Measurements from ENCODE around the gene DGLUCY.

DGLUCY gene

GRCh38 chr14:91108941-91109611 lies 4.8 kb upstream of the DGLUCY start:
- DNase-seq (ENCODE audit: insufficient read length, low spot score): no peak
- no peak for TF ChIP-seq CTCF (IDR thresholded peaks at IDR 0.05; ENCODE audit: insufficient read depth, missing control alignments)
- FAIRE-seq: no peak

GRCh38 chr14:91111443-91111842 lies 2.4 kb upstream of the DGLUCY start:
- DNase-seq (ENCODE audit: insufficient read length, low spot score) (no peak), FAIRE-seq (no peak)
- TF ChIP-seq CTCF (IDR thresholded peaks at IDR 0.05; ENCODE audit: insufficient read depth, missing control alignments): no peak

- no peak for DNase-seq (ENCODE audit: insufficient read length, low spot score)
- no peak for FAIRE-seq
- TF ChIP-seq CTCF (IDR thresholded peaks at IDR 0.05; ENCODE audit: insufficient read depth, missing control alignments): no peak
These were observed 1.7 kb upstream of the DGLUCY start for GRCh38 chr14:91112194-91112593.

DNA sequence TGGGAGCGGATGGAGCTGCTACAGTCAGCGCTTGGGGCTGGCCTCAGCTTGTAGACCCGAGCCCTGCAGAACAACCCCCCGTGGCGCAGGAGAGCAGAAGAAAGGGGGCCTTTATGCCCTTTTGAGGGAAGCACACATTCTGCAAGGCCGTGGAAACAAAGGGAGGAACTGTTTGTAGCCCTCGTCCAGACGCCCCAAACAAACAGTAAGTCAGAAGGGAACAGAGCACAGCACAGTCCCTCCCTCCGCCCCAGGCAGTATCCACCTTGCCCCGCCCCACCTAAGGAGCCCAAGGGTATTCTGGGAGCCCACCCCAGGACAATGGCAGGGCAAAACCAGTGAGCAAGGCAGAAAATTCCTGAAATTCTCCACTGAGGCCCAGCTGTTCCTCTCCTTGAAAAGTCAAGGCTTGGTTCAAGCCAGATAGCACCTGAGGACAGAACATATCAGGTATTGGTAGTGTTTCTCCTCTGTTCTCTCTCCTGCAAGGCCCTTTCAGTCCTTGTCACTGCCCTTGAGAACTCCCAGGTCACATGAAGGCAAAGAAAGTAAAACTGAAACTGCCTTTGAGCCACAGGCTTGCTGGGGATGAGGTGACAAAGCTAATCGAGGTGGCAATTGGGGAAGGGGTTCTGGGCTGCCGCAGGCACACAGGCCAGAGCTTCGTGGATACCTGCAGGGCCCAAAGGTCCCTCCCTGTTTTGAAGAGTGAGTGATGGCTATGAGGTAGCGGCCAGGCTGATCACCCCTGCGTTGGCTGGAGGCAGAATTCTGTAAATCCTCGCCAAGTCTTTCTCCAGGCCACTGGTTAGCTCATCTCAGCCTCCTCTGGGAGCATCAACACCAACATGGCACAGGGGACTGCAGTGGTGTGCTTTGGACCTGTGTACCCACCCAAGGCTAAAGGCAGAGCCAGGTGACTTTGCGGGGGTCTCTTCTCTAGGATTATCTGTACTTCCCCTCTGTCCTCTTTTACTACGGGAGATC lies 499 bp downstream of the DGLUCY start:
- no peak for TF ChIP-seq CTCF (IDR thresholded peaks at IDR 0.05; ENCODE audit: insufficient read depth, missing control alignments)
- DNase-seq (ENCODE audit: insufficient read length, low spot score) (no peak), FAIRE-seq (no peak)

GRCh38 chr14:91115986-91116770 lies 2.3 kb downstream of the DGLUCY start:
- FAIRE-seq: no peak
- TF ChIP-seq CTCF (IDR thresholded peaks at IDR 0.05; ENCODE audit: insufficient read depth, missing control alignments): no peak
- no peak for DNase-seq (ENCODE audit: insufficient read length, low spot score)

GRCh38 chr14:91116913-91117588 lies 3.2 kb downstream of the DGLUCY start:
- FAIRE-seq (no peak), DNase-seq (ENCODE audit: insufficient read length, low spot score) (no peak)
- no peak for TF ChIP-seq CTCF (IDR thresholded peaks at IDR 0.05; ENCODE audit: insufficient read depth, missing control alignments)

All from D721Med (cell line).